Measurements from ENCODE around the gene GATA2.

GRCh38 chr3:128498127-128498626, 5.2 kb upstream of the GATA2 start:
- TF ChIP-seq CTCF (IDR thresholded peaks at IDR 0.05) (no peak), POLR2A (IDR thresholded peaks at IDR 0.05) (no peak), POLR2AphosphoS5 (IDR thresholded peaks at IDR 0.05) (no peak)

Data from suprapubic skin (tissue), 4 donors.